ENCODE data around the gene L2HGDH.

DNA sequence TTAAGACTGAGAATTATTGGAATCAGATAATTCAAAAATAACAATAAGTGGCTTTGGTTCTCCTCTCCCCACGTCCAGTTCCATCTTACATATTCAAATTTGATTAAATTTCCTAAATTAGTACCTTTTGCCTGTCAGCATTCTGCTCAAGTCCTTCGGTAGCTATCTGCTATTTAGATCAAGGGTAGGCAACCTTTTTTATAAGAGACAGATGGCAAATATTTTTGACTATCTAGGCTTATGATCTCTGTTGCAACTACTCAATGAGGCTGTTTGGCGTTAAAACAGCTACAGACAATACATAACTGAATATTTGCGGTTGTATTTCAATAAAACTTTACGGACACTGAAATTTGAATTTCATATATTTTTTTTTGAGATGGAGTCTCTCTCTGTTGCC lies 21.7 kb downstream of the L2HGDH start:
- TF ChIP-seq, protein P1, sequence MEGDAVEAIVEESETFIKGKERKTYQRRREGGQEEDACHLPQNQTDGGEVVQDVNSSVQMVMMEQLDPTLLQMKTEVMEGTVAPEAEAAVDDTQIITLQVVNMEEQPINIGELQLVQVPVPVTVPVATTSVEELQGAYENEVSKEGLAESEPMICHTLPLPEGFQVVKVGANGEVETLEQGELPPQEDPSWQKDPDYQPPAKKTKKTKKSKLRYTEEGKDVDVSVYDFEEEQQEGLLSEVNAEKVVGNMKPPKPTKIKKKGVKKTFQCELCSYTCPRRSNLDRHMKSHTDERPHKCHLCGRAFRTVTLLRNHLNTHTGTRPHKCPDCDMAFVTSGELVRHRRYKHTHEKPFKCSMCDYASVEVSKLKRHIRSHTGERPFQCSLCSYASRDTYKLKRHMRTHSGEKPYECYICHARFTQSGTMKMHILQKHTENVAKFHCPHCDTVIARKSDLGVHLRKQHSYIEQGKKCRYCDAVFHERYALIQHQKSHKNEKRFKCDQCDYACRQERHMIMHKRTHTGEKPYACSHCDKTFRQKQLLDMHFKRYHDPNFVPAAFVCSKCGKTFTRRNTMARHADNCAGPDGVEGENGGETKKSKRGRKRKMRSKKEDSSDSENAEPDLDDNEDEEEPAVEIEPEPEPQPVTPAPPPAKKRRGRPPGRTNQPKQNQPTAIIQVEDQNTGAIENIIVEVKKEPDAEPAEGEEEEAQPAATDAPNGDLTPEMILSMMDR (conservative IDR thresholded peaks at IDR 0.05; ENCODE audit: low read depth, low read length), result no peak
- TF ChIP-seq EZH2 (IDR thresholded peaks at IDR 0.05; ENCODE audit: low read length, unreplicated experiment), result no peak

Data from PC-3 (cell line).